Measurements from ENCODE around the gene C17orf107. TPM values are rescaled to one million over a fixed set of nuclear protein-coding genes. Genes with fewer than 3 reads are reported as not detected.

C17orf107 gene
- total RNA-seq, 1 experiment from 2014 or later = 3.6 TPM

GRCh38 chr17:4852567-4853207, 46.6 kb upstream of the C17orf107 start:
- ChIA-PET CTCF (no interaction called here), POLR2A (interaction anchor here (0.7 to 13.6 kb wide), 7 partner anchors 14 to 64 kb away, joined by 3 to 211 read pairs (median 3); partner anchors contain the start of genes GLTPD2 and MINK1)
- peaks cover 75% of the 10 kb centered on the region for H3K4me1 Mint-ChIP-seq (ENCODE audit: insufficient read depth, unreplicated experiment)
- TF ChIP-seq CTCF (IDR thresholded peaks at IDR 0.05; ENCODE audit: unreplicated experiment) = no peak
- no TSS peak for BruUV-seq (replicated peaks)
- peaks cover 27% of the 10 kb centered on the region for H3K36me3 Mint-ChIP-seq (ENCODE audit: insufficient read depth, unreplicated experiment)
- peak overlapping the region; percentile 2 for H3K4me3 Mint-ChIP-seq (ENCODE audit: unreplicated experiment)
- intact Hi-C loops (cut with micrococcal nuclease) = no loop called here
- DNase-seq (ENCODE audit: unreplicated experiment) = peak; percentile 63
- no peaks in the 10 kb centered on the region for H3K9me3 Mint-ChIP-seq (ENCODE audit: unreplicated experiment)
- no peaks in the 10 kb centered on the region for H3K27me3 Mint-ChIP-seq (ENCODE audit: insufficient read depth, unreplicated experiment)
- peak overlapping the region; percentile 89 for H3K27ac Mint-ChIP-seq (ENCODE audit: low read depth, unreplicated experiment)

- H3K27me3 Mint-ChIP-seq (ENCODE audit: insufficient read depth, unreplicated experiment) = no peaks in the 10 kb centered on the region
- POLR2A ChIA-PET = interaction anchor here (0.7 to 13.6 kb wide), 5 partner anchors 13 to 65 kb away, joined by 3 to 211 read pairs (median 3); partner anchors contain the start of genes GLTPD2 and MINK1
- intact Hi-C loops (cut with micrococcal nuclease) = no loop called here
- no peak overlapping the region for H3K4me3 Mint-ChIP-seq (ENCODE audit: unreplicated experiment)
- peaks cover 76% of the 10 kb centered on the region for H3K4me1 Mint-ChIP-seq (ENCODE audit: insufficient read depth, unreplicated experiment)
- CTCF ChIA-PET = no interaction called here
- peak; percentile 58 for DNase-seq (ENCODE audit: unreplicated experiment)
- no TSS peak for BruUV-seq (replicated peaks)
- H3K9me3 Mint-ChIP-seq (ENCODE audit: unreplicated experiment) = no peaks in the 10 kb centered on the region
- TF ChIP-seq CTCF (IDR thresholded peaks at IDR 0.05; ENCODE audit: unreplicated experiment) = no peak
- H3K27ac Mint-ChIP-seq (ENCODE audit: low read depth, unreplicated experiment) = peak overlapping the region; percentile 85
- H3K36me3 Mint-ChIP-seq (ENCODE audit: insufficient read depth, unreplicated experiment) = peaks cover 29% of the 10 kb centered on the region
These were observed 46.1 kb upstream of the C17orf107 start for GRCh38 chr17:4853208-4853671.

- H3K9me3 Mint-ChIP-seq (ENCODE audit: unreplicated experiment) = no peaks in the 10 kb centered on the region
- H3K27me3 Mint-ChIP-seq (ENCODE audit: insufficient read depth, unreplicated experiment) = no peaks in the 10 kb centered on the region
- peaks cover 80% of the 10 kb centered on the region for H3K4me1 Mint-ChIP-seq (ENCODE audit: insufficient read depth, unreplicated experiment)
- ChIA-PET CTCF (interaction anchor here (1.9 kb wide), 1 partner anchor 64 kb away, joined by 7 read pairs; no protein-coding TSS in a partner anchor), POLR2A (interaction anchor here (0.5 to 13.6 kb wide), 7 partner anchors 11 to 64 kb away, joined by 3 to 211 read pairs (median 4); partner anchors contain the start of genes MINK1 and PSMB6)
- no TSS peak for BruUV-seq (replicated peaks)
- H3K27ac Mint-ChIP-seq (ENCODE audit: low read depth, unreplicated experiment) = peak overlapping the region; percentile 85
- peaks cover 34% of the 10 kb centered on the region for H3K36me3 Mint-ChIP-seq (ENCODE audit: insufficient read depth, unreplicated experiment)
- no peak for TF ChIP-seq CTCF (IDR thresholded peaks at IDR 0.05; ENCODE audit: unreplicated experiment)
- peak; percentile 94 for DNase-seq (ENCODE audit: unreplicated experiment)
- intact Hi-C loops (cut with micrococcal nuclease) = no loop called here
- peak overlapping the region; percentile 44 for H3K4me3 Mint-ChIP-seq (ENCODE audit: unreplicated experiment)
These were observed 45.1 kb upstream of the C17orf107 start for GRCh38 chr17:4854111-4854681.

- H3K36me3 Mint-ChIP-seq (ENCODE audit: insufficient read depth, unreplicated experiment) = peaks cover 55% of the 10 kb centered on the region
- no peak for TF ChIP-seq CTCF (IDR thresholded peaks at IDR 0.05; ENCODE audit: unreplicated experiment)
- ChIA-PET POLR2A (interaction anchor here (1.4 to 3.5 kb wide), 2 partner anchors 12 to 21 kb away, joined by 4 to 50 read pairs; partner anchors contain the start of gene MINK1), CTCF (interaction anchor here (0.5 kb wide), 1 partner anchor 24 kb away, joined by 4 read pairs; no protein-coding TSS in a partner anchor)
- intact Hi-C loops (cut with micrococcal nuclease) = no loop called here
- BruUV-seq (replicated peaks) = no TSS peak
- no peak overlapping the region for H3K4me3 Mint-ChIP-seq (ENCODE audit: unreplicated experiment)
- H3K9me3 Mint-ChIP-seq (ENCODE audit: unreplicated experiment) = no peaks in the 10 kb centered on the region
- H3K27me3 Mint-ChIP-seq (ENCODE audit: insufficient read depth, unreplicated experiment) = no peaks in the 10 kb centered on the region
- peak overlapping the region; percentile 85 for H3K27ac Mint-ChIP-seq (ENCODE audit: low read depth, unreplicated experiment)
- H3K4me1 Mint-ChIP-seq (ENCODE audit: insufficient read depth, unreplicated experiment) = peaks cover 66% of the 10 kb centered on the region
- no peak for DNase-seq (ENCODE audit: unreplicated experiment)
These were observed 42.9 kb upstream of the C17orf107 start for GRCh38 chr17:4856271-4856936.

Data from MCF 10A (cell line).